ENCODE data around the gene LRP6. TPM values are rescaled to one million over a fixed set of nuclear protein-coding genes. Genes with fewer than 3 reads are reported as not detected.

The LRP6 gene
- total and polyA plus RNA-seq, 2 of the 13 experiments (the other 11 are each of a cell fraction or from before 2014, with no cell fraction given) = 33.8 to 42.0 TPM

DNA sequence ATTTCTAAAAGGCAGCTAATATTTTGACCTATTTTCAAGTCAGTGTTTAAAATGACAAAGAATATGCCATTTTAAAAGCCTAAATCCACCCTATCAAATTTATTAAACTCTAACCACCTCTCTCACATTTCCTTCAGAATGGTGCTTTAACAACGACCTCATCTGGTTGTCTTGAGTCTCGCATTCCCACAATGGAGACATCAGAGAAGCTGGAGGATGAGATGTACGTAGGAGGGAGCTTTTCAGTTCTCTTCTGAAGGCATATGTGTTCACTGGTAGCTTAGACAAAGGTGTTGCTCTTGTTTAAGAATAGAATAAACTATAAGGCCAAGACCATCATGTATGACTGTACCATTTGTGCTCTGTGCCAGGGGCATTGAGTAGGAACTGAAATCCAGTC, 113.2 kb downstream of the LRP6 start:
- H3K4me1 ChIP-seq (ENCODE audit: insufficient read depth, low read length) = no peaks in the 10 kb centered on the region
- H3K27me3 ChIP-seq (ENCODE audit: control insufficient read depth in 1 of 2, insufficient read depth in 2 of 2, low read length in 2 of 2) = no peaks in the 10 kb centered on the region
- H3K79me2 ChIP-seq (ENCODE audit: insufficient read depth, low read length) = no peaks in the 10 kb centered on the region
- CTCF ChIA-PET (ENCODE audit: low intra/inter-chr PET ratio, low total read pairs) = no interaction called here
- no peak overlapping the region for H3K9ac ChIP-seq (ENCODE audit: insufficient read depth, low read depth, low read length)
- intact Hi-C loops (cut with micrococcal nuclease; ENCODE audit: unreplicated experiment) (no loop called here), in situ Hi-C loops (cut with HindIII; ENCODE audit: extremely low pct_ligation_motif_present, low pct_unique_long_range_greater_than_20kb) (no loop called here)
- FAIRE-seq = no peak
- no peak overlapping the region for H3K27ac ChIP-seq (ENCODE audit: extremely low read length, insufficient read depth, low read length)
- POLR2A ChIA-PET = no interaction called here
- no peak overlapping the region for H3K4me3 ChIP-seq (replicated peaks in 1 of 3; ENCODE audit: insufficient read depth in 1 of 3, low read depth in 2 of 3, low read length in 3 of 3)
- no peaks in the 10 kb centered on the region for H3K9me3 ChIP-seq (ENCODE audit: low read length)
- no peaks in the 10 kb centered on the region for H4K20me1 ChIP-seq (ENCODE audit: insufficient read depth, low read length)
- no peak overlapping the region for H2AFZ ChIP-seq (ENCODE audit: low read length)
- no TSS peak for BruUV-seq (replicated peaks)
- WGBS (ENCODE audit: low lambda C conversion rate) = 95% methylated on average over 3 of the region's 3 CpGs
- no peak overlapping the region for H3K4me2 ChIP-seq (ENCODE audit: low read depth, low read length)
- DNase-seq (ENCODE audit: low spot score) = no peak
- H3K36me3 ChIP-seq (replicated peaks in 1 of 2; ENCODE audit: control insufficient read depth in 1 of 2, insufficient read depth in 2 of 2, low read length in 2 of 2) = peaks cover 21 to 70% of the 10 kb centered on the region in 2 experiments
- no peak for ATAC-seq
- TF ChIP-seq, protein P1, sequence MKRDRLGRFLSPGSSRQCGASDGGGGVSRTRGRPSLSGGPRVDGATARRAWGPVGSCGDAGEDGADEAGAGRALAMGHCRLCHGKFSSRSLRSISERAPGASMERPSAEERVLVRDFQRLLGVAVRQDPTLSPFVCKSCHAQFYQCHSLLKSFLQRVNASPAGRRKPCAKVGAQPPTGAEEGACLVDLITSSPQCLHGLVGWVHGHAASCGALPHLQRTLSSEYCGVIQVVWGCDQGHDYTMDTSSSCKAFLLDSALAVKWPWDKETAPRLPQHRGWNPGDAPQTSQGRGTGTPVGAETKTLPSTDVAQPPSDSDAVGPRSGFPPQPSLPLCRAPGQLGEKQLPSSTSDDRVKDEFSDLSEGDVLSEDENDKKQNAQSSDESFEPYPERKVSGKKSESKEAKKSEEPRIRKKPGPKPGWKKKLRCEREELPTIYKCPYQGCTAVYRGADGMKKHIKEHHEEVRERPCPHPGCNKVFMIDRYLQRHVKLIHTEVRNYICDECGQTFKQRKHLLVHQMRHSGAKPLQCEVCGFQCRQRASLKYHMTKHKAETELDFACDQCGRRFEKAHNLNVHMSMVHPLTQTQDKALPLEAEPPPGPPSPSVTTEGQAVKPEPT (CRISPR knock-in tag; IDR thresholded peaks at IDR 0.05; ENCODE audit: low read depth) = no peak
- TF ChIP-seq ZNF205 (CRISPR knock-in tag; IDR thresholded peaks at IDR 0.05) (no peak), SNAPC2 (CRISPR knock-in tag; IDR thresholded peaks at IDR 0.05) (no peak), AGO1 (IDR thresholded peaks at IDR 0.05; ENCODE audit: low read depth, low read length, poor library complexity, severe bottlenecking) (no peak), NFRKB (IDR thresholded peaks at IDR 0.05) (no peak), CBX2 (IDR thresholded peaks at IDR 0.05; ENCODE audit: low read depth, low read length) (no peak), CBX2 (CRISPR knock-in tag; IDR thresholded peaks at IDR 0.05; ENCODE audit: low read depth) (no peak), ZNF367 (CRISPR knock-in tag; IDR thresholded peaks at IDR 0.05; ENCODE audit: borderline replicate concordance) (no peak), POLR2G (IDR thresholded peaks at IDR 0.05; ENCODE audit: low read depth, low read length) (no peak), ZIK1 (CRISPR knock-in tag; IDR thresholded peaks at IDR 0.05; ENCODE audit: borderline replicate concordance, low read depth) (no peak)
- TF ChIP-seq, protein P2, sequence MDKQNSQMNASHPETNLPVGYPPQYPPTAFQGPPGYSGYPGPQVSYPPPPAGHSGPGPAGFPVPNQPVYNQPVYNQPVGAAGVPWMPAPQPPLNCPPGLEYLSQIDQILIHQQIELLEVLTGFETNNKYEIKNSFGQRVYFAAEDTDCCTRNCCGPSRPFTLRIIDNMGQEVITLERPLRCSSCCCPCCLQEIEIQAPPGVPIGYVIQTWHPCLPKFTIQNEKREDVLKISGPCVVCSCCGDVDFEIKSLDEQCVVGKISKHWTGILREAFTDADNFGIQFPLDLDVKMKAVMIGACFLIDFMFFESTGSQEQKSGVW (CRISPR knock-in tag; IDR thresholded peaks at IDR 0.05; ENCODE audit: borderline replicate concordance) = no peak
- TF ChIP-seq, protein P3, sequence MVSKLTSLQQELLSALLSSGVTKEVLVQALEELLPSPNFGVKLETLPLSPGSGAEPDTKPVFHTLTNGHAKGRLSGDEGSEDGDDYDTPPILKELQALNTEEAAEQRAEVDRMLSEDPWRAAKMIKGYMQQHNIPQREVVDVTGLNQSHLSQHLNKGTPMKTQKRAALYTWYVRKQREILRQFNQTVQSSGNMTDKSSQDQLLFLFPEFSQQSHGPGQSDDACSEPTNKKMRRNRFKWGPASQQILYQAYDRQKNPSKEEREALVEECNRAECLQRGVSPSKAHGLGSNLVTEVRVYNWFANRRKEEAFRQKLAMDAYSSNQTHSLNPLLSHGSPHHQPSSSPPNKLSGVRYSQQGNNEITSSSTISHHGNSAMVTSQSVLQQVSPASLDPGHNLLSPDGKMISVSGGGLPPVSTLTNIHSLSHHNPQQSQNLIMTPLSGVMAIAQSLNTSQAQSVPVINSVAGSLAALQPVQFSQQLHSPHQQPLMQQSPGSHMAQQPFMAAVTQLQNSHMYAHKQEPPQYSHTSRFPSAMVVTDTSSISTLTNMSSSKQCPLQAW (CRISPR knock-in tag; IDR thresholded peaks at IDR 0.05) = no peak
- TF ChIP-seq, protein P4, sequence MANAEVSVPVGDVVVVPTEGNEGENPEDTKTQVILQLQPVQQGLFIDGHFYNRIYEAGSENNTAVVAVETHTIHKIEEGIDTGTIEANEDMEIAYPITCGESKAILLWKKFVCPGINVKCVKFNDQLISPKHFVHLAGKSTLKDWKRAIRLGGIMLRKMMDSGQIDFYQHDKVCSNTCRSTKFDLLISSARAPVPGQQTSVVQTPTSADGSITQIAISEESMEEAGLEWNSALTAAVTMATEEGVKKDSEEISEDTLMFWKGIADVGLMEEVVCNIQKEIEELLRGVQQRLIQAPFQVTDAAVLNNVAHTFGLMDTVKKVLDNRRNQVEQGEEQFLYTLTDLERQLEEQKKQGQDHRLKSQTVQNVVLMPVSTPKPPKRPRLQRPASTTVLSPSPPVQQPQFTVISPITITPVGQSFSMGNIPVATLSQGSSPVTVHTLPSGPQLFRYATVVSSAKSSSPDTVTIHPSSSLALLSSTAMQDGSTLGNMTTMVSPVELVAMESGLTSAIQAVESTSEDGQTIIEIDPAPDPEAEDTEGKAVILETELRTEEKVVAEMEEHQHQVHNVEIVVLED (CRISPR knock-in tag; IDR thresholded peaks at IDR 0.05; ENCODE audit: borderline replicate concordance) = no peak
- TF ChIP-seq, protein P5, sequence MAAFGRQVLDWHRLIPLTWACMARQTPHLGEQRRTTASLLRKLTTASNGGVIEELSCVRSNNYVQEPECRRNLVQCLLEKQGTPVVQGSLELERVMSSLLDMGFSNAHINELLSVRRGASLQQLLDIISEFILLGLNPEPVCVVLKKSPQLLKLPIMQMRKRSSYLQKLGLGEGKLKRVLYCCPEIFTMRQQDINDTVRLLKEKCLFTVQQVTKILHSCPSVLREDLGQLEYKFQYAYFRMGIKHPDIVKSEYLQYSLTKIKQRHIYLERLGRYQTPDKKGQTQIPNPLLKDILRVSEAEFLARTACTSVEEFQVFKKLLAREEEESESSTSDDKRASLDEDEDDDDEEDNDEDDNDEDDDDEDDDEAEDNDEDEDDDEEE (CRISPR knock-in tag; IDR thresholded peaks at IDR 0.05) = no peak

Measured in HepG2 (cell line).